ENCODE measurements around the gene KRT32. TPM values are rescaled to one million over a fixed set of nuclear protein-coding genes. Genes with fewer than 3 reads are reported as not detected.

Gene KRT32
- total RNA-seq, 1 donor from 2014 or later: not detected

DNA sequence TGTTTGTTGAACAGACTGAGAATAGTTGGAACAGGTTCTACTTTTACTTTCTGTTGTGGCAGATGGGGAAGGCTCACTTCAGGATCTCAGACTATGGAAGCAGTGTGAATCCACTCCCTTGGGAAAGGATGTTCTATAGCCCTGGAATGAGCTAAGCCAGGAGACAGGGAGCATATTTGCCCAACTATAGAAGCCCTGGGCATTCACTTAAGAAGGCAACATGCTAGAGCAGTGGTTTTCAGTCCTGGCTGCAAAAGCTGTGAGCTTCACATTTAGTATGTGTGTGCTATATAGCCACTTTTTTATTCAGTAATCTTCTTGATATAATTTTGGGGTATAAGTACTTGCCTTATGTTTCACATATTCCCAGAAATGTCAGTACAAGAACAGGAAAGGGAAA is 1.2 kb upstream of the KRT32 start:
- no peak overlapping the region for H3K27ac Mint-ChIP-seq
- peaks cover 8% of the 10 kb centered on the region for H3K27me3 Mint-ChIP-seq
- no peak overlapping the region for H3K4me3 Mint-ChIP-seq (ENCODE audit: low read depth)
- TF ChIP-seq, protein P1, sequence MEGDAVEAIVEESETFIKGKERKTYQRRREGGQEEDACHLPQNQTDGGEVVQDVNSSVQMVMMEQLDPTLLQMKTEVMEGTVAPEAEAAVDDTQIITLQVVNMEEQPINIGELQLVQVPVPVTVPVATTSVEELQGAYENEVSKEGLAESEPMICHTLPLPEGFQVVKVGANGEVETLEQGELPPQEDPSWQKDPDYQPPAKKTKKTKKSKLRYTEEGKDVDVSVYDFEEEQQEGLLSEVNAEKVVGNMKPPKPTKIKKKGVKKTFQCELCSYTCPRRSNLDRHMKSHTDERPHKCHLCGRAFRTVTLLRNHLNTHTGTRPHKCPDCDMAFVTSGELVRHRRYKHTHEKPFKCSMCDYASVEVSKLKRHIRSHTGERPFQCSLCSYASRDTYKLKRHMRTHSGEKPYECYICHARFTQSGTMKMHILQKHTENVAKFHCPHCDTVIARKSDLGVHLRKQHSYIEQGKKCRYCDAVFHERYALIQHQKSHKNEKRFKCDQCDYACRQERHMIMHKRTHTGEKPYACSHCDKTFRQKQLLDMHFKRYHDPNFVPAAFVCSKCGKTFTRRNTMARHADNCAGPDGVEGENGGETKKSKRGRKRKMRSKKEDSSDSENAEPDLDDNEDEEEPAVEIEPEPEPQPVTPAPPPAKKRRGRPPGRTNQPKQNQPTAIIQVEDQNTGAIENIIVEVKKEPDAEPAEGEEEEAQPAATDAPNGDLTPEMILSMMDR (IDR thresholded peaks at IDR 0.05; ENCODE audit: unreplicated experiment): no peak
- H3K36me3 Mint-ChIP-seq (ENCODE audit: insufficient read depth): no peaks in the 10 kb centered on the region
- H3K9me3 Mint-ChIP-seq (ENCODE audit: low read depth): peaks cover 8% of the 10 kb centered on the region
- H3K4me1 Mint-ChIP-seq (ENCODE audit: low read depth): no peaks in the 10 kb centered on the region
- no peak for DNase-seq (ENCODE audit: low spot score, unreplicated experiment)

DNA sequence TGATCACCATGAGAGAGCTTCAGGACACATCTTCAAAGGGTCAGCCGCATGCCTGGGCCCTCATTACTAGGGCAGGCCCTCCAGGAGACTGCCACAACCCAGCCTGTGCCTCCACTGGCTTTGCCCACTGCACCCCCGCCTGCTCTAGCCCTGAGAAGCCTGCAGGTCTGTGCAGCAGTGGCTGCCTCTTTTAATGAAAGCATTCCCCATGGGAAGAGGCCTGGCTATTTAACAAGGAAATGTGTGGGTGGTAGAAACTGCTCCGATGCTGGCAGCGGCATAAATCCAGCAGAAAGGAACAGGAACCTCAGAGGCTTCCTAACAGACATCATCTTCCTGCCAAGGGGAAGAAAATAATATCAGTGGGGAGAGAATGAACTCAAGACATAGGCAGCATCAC is 375 bp upstream of the KRT32 start:
- Mint-ChIP-seq H3K9me3 (ENCODE audit: low read depth) (peaks cover 8% of the 10 kb centered on the region), H3K36me3 (ENCODE audit: insufficient read depth) (no peaks in the 10 kb centered on the region), H3K4me1 (ENCODE audit: low read depth) (no peaks in the 10 kb centered on the region), H3K4me3 (ENCODE audit: low read depth) (no peak overlapping the region), H3K27me3 (peaks cover 8% of the 10 kb centered on the region), H3K27ac (no peak overlapping the region)
- no peak for DNase-seq (ENCODE audit: low spot score, unreplicated experiment)
- TF ChIP-seq, protein P1 (IDR thresholded peaks at IDR 0.05; ENCODE audit: unreplicated experiment): no peak

DNA sequence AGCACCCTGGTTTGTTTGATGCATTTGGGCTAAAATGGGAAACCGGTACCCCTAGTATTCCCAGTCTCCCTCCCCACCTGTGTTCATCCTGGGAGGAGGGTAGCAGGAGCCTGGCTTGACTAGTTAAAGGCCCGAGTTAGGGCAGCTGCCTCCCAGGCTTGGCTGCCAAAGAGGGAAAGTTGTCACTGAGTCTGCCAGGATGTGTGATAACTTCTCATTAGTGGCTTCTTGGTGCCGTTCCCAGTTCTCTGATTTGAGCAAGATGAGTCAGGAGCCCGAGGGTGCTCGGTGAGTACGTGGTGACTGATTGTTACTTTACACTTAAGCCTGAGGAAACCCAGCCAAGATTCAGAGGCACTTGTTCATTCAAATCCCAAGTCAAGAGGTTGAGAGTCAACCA is 2.5 kb downstream of the KRT32 start:
- TF ChIP-seq, protein P1 (IDR thresholded peaks at IDR 0.05; ENCODE audit: unreplicated experiment): no peak
- H3K9me3 Mint-ChIP-seq (ENCODE audit: low read depth): peaks cover 3% of the 10 kb centered on the region

DNA sequence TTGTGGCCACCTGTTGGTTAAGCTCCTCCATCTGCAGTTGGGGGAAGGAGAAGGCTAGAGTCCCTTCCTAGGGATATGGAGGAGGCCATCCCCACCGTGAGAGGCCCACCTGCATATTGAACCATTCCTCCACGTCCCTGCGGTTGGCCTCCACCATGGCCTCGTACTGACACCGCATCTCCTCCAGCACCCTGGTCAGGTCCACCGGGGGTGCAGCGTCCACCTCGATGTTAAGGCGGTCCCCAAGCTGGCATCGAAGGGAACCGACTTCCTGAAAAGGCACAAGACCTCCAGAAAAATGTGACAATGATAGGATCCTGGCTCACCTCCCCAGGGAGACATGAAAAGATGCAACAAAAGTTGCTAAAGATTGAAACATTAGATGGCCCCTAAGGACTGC is 3.0 kb downstream of the KRT32 start:
- no peaks in the 10 kb centered on the region for H3K4me1 Mint-ChIP-seq (ENCODE audit: low read depth)

More for the DNA sequence above, 2.5 kb downstream of the KRT32 start:
- Mint-ChIP-seq H3K27ac (no peak overlapping the region), H3K4me1 (ENCODE audit: low read depth) (no peaks in the 10 kb centered on the region), H3K36me3 (ENCODE audit: insufficient read depth) (no peaks in the 10 kb centered on the region), H3K4me3 (ENCODE audit: low read depth) (no peak overlapping the region), H3K27me3 (peaks cover 6% of the 10 kb centered on the region)
- no peak for DNase-seq (ENCODE audit: low spot score, unreplicated experiment)

DNA sequence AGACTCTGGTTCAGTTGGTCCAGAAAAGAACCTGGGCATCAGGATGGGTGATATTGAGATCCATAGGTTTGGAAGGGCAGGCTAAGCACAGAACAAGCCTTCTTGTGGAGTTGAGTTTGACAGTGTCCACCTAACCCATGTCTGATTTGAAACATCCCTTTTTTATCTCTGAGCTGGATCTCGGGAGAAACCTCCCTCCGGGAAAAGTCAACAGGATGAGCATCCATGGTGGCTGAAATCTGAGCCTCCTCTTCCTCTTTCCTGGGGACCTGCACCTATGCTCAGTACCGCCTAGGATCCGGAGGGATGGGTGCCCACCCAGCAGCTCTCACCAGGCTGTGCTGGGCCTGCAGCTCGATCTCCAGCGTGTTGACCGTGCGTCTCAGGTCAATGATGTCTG is 3.4 kb downstream of the KRT32 start:
- TF ChIP-seq, protein P1 (IDR thresholded peaks at IDR 0.05; ENCODE audit: unreplicated experiment): no peak
- Mint-ChIP-seq H3K4me3 (ENCODE audit: low read depth) (no peak overlapping the region), H3K27me3 (peaks cover 6% of the 10 kb centered on the region), H3K36me3 (ENCODE audit: insufficient read depth) (no peaks in the 10 kb centered on the region), H3K9me3 (ENCODE audit: low read depth) (peaks cover 3% of the 10 kb centered on the region), H3K27ac (no peak overlapping the region), H3K4me1 (ENCODE audit: low read depth) (no peaks in the 10 kb centered on the region)
- no peak for DNase-seq (ENCODE audit: low spot score, unreplicated experiment)

More for the DNA sequence above, 3.0 kb downstream of the KRT32 start:
- TF ChIP-seq, protein P1 (IDR thresholded peaks at IDR 0.05; ENCODE audit: unreplicated experiment): no peak
- H3K27me3 Mint-ChIP-seq: peaks cover 6% of the 10 kb centered on the region
- H3K9me3 Mint-ChIP-seq (ENCODE audit: low read depth): peaks cover 3% of the 10 kb centered on the region
- H3K27ac Mint-ChIP-seq: no peak overlapping the region
- no peak overlapping the region for H3K4me3 Mint-ChIP-seq (ENCODE audit: low read depth)
- no peaks in the 10 kb centered on the region for H3K36me3 Mint-ChIP-seq (ENCODE audit: insufficient read depth)
- DNase-seq (ENCODE audit: low spot score, unreplicated experiment): no peak

All from progenitor cell of endocrine pancreas (in vitro differentiated cells).